ENCODE results near the gene SPTBN4. TPM values are rescaled to one million over a fixed set of nuclear protein-coding genes. Genes with fewer than 3 reads are reported as not detected.

The SPTBN4 gene
- total RNA-seq, 1 donor from 2014 or later, result 161 TPM

DNA sequence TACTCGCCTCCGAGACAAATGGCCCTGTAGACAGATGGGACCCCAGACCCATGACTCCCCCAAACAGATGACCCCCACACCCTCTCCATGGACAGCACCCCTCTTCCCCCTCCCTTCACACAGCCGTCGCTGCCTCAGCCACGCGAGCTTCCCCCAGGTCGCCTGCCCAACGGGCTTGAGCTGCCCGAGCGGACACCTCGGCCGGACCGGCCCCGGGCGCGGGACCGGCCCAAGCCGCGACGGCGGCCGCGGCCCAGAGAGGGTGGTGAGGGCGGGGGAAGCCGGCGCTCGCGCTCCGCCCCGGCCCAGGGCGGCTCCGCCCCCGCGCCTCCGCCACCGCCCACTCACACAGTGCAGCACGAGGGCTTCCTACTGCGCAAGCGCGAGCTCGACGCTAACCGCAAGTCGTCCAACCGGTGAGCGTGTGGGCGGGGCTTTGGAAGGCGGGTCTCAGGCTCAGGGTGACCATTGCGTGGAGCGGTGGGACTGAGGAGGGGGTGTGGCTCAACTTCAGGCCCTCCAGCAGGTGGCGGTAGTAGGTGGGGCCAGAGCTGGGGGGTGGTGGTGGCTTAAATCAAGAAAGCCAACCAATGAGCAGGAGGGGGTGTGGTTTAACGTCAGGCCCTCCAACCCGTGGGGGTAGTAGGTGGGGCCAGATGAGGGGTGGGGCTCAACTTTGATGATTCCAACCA is 103.7 kb downstream of the SPTBN4 start:
- H3K4me1 Mint-ChIP-seq (ENCODE audit: low read depth, unreplicated experiment), result peaks cover 20% of the 10 kb centered on the region
- TF ChIP-seq, protein P1, sequence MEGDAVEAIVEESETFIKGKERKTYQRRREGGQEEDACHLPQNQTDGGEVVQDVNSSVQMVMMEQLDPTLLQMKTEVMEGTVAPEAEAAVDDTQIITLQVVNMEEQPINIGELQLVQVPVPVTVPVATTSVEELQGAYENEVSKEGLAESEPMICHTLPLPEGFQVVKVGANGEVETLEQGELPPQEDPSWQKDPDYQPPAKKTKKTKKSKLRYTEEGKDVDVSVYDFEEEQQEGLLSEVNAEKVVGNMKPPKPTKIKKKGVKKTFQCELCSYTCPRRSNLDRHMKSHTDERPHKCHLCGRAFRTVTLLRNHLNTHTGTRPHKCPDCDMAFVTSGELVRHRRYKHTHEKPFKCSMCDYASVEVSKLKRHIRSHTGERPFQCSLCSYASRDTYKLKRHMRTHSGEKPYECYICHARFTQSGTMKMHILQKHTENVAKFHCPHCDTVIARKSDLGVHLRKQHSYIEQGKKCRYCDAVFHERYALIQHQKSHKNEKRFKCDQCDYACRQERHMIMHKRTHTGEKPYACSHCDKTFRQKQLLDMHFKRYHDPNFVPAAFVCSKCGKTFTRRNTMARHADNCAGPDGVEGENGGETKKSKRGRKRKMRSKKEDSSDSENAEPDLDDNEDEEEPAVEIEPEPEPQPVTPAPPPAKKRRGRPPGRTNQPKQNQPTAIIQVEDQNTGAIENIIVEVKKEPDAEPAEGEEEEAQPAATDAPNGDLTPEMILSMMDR (IDR thresholded peaks at IDR 0.05; ENCODE audit: partially characterized antibody, unreplicated experiment), result peak; percentile 12
- H3K4me3 Mint-ChIP-seq (ENCODE audit: unreplicated experiment), result peak overlapping the region; percentile 97
- DNase-seq, result peak; percentile 100
- H3K36me3 Mint-ChIP-seq (ENCODE audit: unreplicated experiment), result peaks cover 9% of the 10 kb centered on the region
- peak overlapping the region; percentile 98 for H3K27ac Mint-ChIP-seq (ENCODE audit: unreplicated experiment)
- peaks cover 26% of the 10 kb centered on the region for H3K27me3 Mint-ChIP-seq (ENCODE audit: unreplicated experiment)
- peaks cover 12% of the 10 kb centered on the region for H3K9me3 Mint-ChIP-seq (ENCODE audit: unreplicated experiment)

GRCh38 chr19:40571005-40571318 is 104.2 kb downstream of the SPTBN4 start:
- H3K27ac Mint-ChIP-seq (ENCODE audit: unreplicated experiment), result peak overlapping the region; percentile 1
- H3K27me3 Mint-ChIP-seq (ENCODE audit: unreplicated experiment), result peaks cover 26% of the 10 kb centered on the region
- H3K4me3 Mint-ChIP-seq (ENCODE audit: unreplicated experiment), result peak overlapping the region; percentile 62
- peaks cover 9% of the 10 kb centered on the region for H3K36me3 Mint-ChIP-seq (ENCODE audit: unreplicated experiment)
- DNase-seq, result no peak
- peaks cover 20% of the 10 kb centered on the region for H3K4me1 Mint-ChIP-seq (ENCODE audit: low read depth, unreplicated experiment)
- peaks cover 12% of the 10 kb centered on the region for H3K9me3 Mint-ChIP-seq (ENCODE audit: unreplicated experiment)
- TF ChIP-seq, protein P1 (IDR thresholded peaks at IDR 0.05; ENCODE audit: partially characterized antibody, unreplicated experiment), result no peak

DNA sequence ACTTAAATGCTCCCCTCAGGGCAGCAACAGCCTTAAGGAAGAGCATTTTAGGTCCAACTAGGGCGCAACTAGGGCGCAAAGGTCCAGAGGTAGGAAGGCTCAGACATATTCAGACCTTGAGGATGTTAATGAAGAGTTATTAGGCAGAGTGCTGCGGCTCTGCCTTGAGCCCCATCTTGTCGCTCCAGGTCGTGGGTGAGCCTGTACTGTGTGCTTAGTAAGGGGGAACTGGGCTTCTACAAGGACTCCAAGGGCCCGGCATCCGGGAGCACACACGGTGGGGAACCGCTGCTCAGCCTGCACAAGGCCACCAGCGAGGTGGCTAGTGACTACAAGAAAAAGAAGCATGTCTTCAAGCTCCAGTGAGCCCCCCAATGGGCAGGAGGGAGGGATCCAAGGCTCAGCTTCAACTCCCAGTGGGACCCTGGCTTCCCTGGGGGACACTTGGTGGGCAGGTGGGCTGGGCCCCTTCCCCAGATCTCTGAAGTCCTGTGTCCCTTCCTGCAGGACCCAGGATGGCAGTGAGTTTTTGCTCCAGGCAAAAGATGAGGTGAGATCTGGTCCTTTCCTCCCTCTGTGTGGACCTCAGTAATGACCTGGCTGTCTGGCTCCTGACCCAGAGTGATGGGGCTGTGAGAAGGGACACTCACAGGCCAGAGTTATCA is 105.2 kb downstream of the SPTBN4 start:
- no peak overlapping the region for H3K27ac Mint-ChIP-seq (ENCODE audit: unreplicated experiment)
- H3K9me3 Mint-ChIP-seq (ENCODE audit: unreplicated experiment), result peaks cover 11% of the 10 kb centered on the region
- DNase-seq, result no peak
- peaks cover 26% of the 10 kb centered on the region for H3K27me3 Mint-ChIP-seq (ENCODE audit: unreplicated experiment)
- H3K36me3 Mint-ChIP-seq (ENCODE audit: unreplicated experiment), result peaks cover 9% of the 10 kb centered on the region
- peaks cover 17% of the 10 kb centered on the region for H3K4me1 Mint-ChIP-seq (ENCODE audit: low read depth, unreplicated experiment)
- TF ChIP-seq, protein P1 (IDR thresholded peaks at IDR 0.05; ENCODE audit: partially characterized antibody, unreplicated experiment), result no peak
- no peak overlapping the region for H3K4me3 Mint-ChIP-seq (ENCODE audit: unreplicated experiment)

- H3K4me3 Mint-ChIP-seq (ENCODE audit: unreplicated experiment), result peak overlapping the region; percentile 65
- H3K36me3 Mint-ChIP-seq (ENCODE audit: unreplicated experiment), result peaks cover 9% of the 10 kb centered on the region
- peaks cover 4% of the 10 kb centered on the region for H3K9me3 Mint-ChIP-seq (ENCODE audit: unreplicated experiment)
- peaks cover 9% of the 10 kb centered on the region for H3K4me1 Mint-ChIP-seq (ENCODE audit: low read depth, unreplicated experiment)
- DNase-seq, result no peak
- H3K27ac Mint-ChIP-seq (ENCODE audit: unreplicated experiment), result no peak overlapping the region
- peaks cover 16% of the 10 kb centered on the region for H3K27me3 Mint-ChIP-seq (ENCODE audit: unreplicated experiment)
- TF ChIP-seq, protein P1 (IDR thresholded peaks at IDR 0.05; ENCODE audit: partially characterized antibody, unreplicated experiment), result no peak
Measured at GRCh38 chr19:40575326-40575725, 108.5 kb downstream of the SPTBN4 start.

DNA sequence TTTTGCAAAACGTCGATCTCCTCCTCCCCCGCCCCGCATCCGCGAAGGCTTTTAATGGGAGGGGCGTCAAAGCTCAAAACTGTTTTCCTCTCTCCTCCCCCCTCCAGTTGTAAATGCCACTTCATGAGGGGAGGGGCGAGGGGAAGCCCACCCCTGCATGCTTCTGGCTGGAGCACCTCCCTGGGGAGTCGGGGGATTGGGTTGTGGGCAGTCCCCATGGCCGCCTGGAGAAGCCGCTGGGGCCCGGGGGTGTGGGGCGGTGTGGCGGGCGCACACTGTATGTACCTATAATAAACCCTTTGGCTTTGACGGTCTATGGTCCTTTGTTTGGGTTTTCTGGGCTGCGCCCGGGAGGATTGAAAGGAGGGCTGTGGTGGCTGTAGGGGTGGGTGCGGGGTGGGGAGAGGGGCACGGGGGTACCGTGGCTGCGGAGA is 109.4 kb downstream of the SPTBN4 start:
- Mint-ChIP-seq H3K27me3 (ENCODE audit: unreplicated experiment) (peaks cover 15% of the 10 kb centered on the region), H3K4me3 (ENCODE audit: unreplicated experiment) (peak overlapping the region; percentile 86), H3K36me3 (ENCODE audit: unreplicated experiment) (peaks cover 14% of the 10 kb centered on the region), H3K4me1 (ENCODE audit: low read depth, unreplicated experiment) (peaks cover 6% of the 10 kb centered on the region), H3K27ac (ENCODE audit: unreplicated experiment) (peak overlapping the region; percentile 62), H3K9me3 (ENCODE audit: unreplicated experiment) (peaks cover 4% of the 10 kb centered on the region)
- TF ChIP-seq, protein P1 (IDR thresholded peaks at IDR 0.05; ENCODE audit: partially characterized antibody, unreplicated experiment), result no peak
- DNase-seq, result peak; percentile 75
